ENCODE results near the gene MON1A.

MON1A gene

DNA sequence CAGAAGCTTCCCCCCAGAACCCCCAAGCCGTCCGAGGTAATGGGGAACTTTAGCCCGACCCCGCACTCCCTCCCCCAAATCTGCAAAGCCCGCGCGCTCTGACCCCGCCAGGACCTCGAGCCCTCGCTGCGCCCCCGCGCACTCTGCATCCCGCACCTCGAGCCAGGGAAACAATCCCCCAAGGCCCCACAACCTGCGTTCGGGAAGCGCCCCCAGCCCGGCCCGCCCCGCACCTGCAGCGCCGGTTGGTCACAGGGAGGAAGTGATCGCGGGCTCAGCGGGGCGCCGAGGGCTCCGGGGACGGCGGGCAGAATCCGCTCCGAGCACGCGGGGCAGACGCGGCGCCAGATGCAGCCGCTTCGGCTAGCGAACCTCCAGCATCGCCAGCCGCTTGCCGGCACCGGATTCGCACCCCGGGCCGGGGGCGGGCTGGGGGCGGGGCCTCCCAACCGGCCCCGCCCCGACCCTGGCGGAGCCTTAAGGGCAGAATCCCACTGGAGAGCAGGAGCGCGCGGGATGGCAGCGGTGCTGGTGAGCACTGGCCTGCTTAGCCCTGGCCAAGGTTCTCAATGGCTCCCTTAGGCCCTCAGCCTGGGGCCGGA is 60.0 kb downstream of the MON1A start, which contains the start of gene CAMKV:
Gene CAMKV (minus strand): TSS at position 382 of the 602 bp plus-strand sequence. CDS start 7,518 bp downstream, outside the sequence.
- no peaks in the 10 kb centered on the region for H3K36me3 ChIP-seq (ENCODE audit: insufficient read depth)
- TF ChIP-seq CTCF (conservative IDR thresholded peaks at IDR 0.05; ENCODE audit: low read depth, low read length): no peak
- no peak within 1 kb of the TSS for H3K4me3 ChIP-seq (IDR thresholded peaks at IDR 0.05; ENCODE audit: insufficient read depth, low read depth, low read length)
- H3K4me2 ChIP-seq: no peak within 1 kb of the TSS
- no peak within 1 kb of the TSS for H3K27ac ChIP-seq
- no peak within 1 kb of the TSS for H3K9ac ChIP-seq
- no peaks in the 10 kb centered on the region for H4K20me1 ChIP-seq (ENCODE audit: insufficient read depth)
- H3K27me3 ChIP-seq (ENCODE audit: insufficient read depth, low read depth): no peaks in the 10 kb centered on the region; the same call in 1 of the 2 replicates
- H3K4me1 ChIP-seq (ENCODE audit: low read depth, poor library complexity, severe bottlenecking): no peaks in the 10 kb centered on the region
- no peaks in the 10 kb centered on the region for H3K79me2 ChIP-seq (ENCODE audit: insufficient read depth, low read depth)
- no peak within 1 kb of the TSS for H2AFZ ChIP-seq (ENCODE audit: low read depth)

- no peak overlapping the region for H3K9ac ChIP-seq
Observed at GRCh38 chr3:49868862-49869466, 60.6 kb downstream of the MON1A start.

DNA sequence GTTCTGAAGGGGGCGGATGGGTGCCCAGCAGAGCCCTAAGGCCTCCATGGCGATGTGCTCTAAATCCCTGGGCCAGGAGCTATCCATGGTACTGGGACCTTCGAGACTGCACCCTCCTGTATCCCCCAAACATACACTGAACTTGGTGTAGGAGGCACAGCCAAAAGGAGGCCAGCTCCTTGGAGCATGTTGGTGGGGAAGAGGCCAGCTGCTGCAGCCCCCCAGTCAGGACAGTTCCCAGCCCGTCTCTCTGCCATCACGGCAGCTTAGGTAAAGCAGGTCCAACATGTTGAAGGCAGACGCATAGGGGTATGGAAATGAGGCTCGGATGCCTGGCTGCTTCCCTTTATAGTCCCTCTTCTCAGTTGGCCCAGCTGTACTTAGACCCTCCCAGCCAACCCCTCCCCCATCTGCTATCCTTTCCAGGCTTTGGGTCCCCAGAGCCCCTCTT is 61.7 kb downstream of the MON1A start:
- Histone ChIP-seq H3K4me1 (ENCODE audit: low read depth, poor library complexity, severe bottlenecking) (no peaks in the 10 kb centered on the region), H4K20me1 (ENCODE audit: insufficient read depth) (no peaks in the 10 kb centered on the region), H3K4me2 (no peak overlapping the region), H3K27ac (no peak overlapping the region), H2AFZ (ENCODE audit: low read depth) (no peak overlapping the region), H3K79me2 (ENCODE audit: insufficient read depth, low read depth) (no peaks in the 10 kb centered on the region), H3K9ac (no peak overlapping the region), H3K36me3 (ENCODE audit: insufficient read depth) (no peaks in the 10 kb centered on the region), H3K4me3 (IDR thresholded peaks at IDR 0.05; ENCODE audit: insufficient read depth, low read depth, low read length) (no peak overlapping the region), H3K27me3 (ENCODE audit: insufficient read depth, low read depth) (peaks cover 1% of the 10 kb centered on the region; the same call in 1 of the 2 replicates)
- TF ChIP-seq CTCF (conservative IDR thresholded peaks at IDR 0.05; ENCODE audit: low read depth, low read length): no peak

More at GRCh38 chr3:49868862-49869466, 60.6 kb downstream of the MON1A start:
- H3K27me3 ChIP-seq (ENCODE audit: insufficient read depth, low read depth): no peaks in the 10 kb centered on the region; the same call in 1 of the 2 replicates
- H3K4me2 ChIP-seq: no peak overlapping the region
- H3K4me1 ChIP-seq (ENCODE audit: low read depth, poor library complexity, severe bottlenecking): no peaks in the 10 kb centered on the region
- no peaks in the 10 kb centered on the region for H3K36me3 ChIP-seq (ENCODE audit: insufficient read depth)
- H2AFZ ChIP-seq (ENCODE audit: low read depth): no peak overlapping the region
- H3K79me2 ChIP-seq (ENCODE audit: insufficient read depth, low read depth): no peaks in the 10 kb centered on the region
- TF ChIP-seq CTCF (conservative IDR thresholded peaks at IDR 0.05; ENCODE audit: low read depth, low read length): no peak
- H4K20me1 ChIP-seq (ENCODE audit: insufficient read depth): no peaks in the 10 kb centered on the region
- H3K4me3 ChIP-seq (IDR thresholded peaks at IDR 0.05; ENCODE audit: insufficient read depth, low read depth, low read length): no peak overlapping the region
- H3K27ac ChIP-seq: no peak overlapping the region

DNA sequence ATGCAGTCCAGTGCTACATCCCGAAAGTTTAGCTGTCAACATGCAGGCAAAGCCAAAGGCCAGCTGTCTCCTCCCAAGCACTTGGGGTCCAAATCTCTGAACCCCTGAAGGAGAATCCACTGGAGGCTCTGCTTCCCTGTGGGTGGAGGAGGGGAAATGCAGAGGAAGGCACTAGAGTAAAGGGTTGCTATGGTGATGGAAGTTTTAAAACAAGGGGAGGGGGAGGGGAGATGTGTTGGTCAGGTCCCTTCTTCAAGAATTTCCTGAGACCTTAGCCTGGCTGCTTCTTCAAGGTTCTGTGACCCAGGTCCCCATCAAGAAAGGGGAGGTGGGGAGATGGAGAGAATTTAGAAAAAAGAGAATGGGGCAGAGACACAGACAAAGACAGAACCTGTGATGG is 62.2 kb downstream of the MON1A start:
- Histone ChIP-seq H3K36me3 (ENCODE audit: insufficient read depth) (no peaks in the 10 kb centered on the region), H3K4me3 (IDR thresholded peaks at IDR 0.05; ENCODE audit: insufficient read depth, low read depth, low read length) (no peak overlapping the region), H3K79me2 (ENCODE audit: insufficient read depth, low read depth) (no peaks in the 10 kb centered on the region), H3K4me2 (no peak overlapping the region), H3K27ac (no peak overlapping the region), H4K20me1 (ENCODE audit: insufficient read depth) (no peaks in the 10 kb centered on the region), H3K27me3 (ENCODE audit: insufficient read depth, low read depth) (peaks cover 2% of the 10 kb centered on the region; the same call in 1 of the 2 replicates), H3K4me1 (ENCODE audit: low read depth, poor library complexity, severe bottlenecking) (no peaks in the 10 kb centered on the region), H3K9ac (no peak overlapping the region), H2AFZ (ENCODE audit: low read depth) (no peak overlapping the region)
- TF ChIP-seq CTCF (conservative IDR thresholded peaks at IDR 0.05; ENCODE audit: low read depth, low read length): no peak

All from KMS-11 (cell line).